GM12878 (cell line): ENCODE data around the gene PTPRM. TPM values are rescaled to one million over a fixed set of nuclear protein-coding genes. Genes with fewer than 3 reads are reported as not detected.

Experiments
- ATAC-seq: fragments of 200-7000 bp; cut with Tn5 transposase; 3 replicates; pipeline ENCODE4 v1.9.1; 2020; ENCODE audit warnings: mild to moderate bottlenecking, moderate library complexity
- BruUV-seq: library from RNA; stranded (reverse); fragments of 400-500 nt; replicated peaks from 2 replicates; lab custom pipeline; 2021; lab: Mats Ljungman, UMichigan
- CTCF ChIA-PET: fragments of 300-600 bp; sonication (Branson Sonifier 250); formaldehyde crosslinking; extraction: SDS; loops from one replicate; lab custom pipeline; 2021; ENCODE audit warnings: inconsistent platforms; lab: Yijun Ruan, JAX
- POLR2A ChIA-PET: fragments of 350-600 bp; formaldehyde crosslinking; extraction: SDS; loops from one replicate; lab custom pipeline; 2021; ENCODE audit warnings: inconsistent platforms; lab: Charles Lee
- RAD21 ChIA-PET: fragments of 300-600 bp; sonication (Branson Sonifier 250); formaldehyde crosslinking; loops from one replicate; lab custom pipeline; 2023; ENCODE audit warnings: antibody characterized with exemption; ENCODE audit not compliant: unreplicated experiment; lab: Charles Lee
- SMC1A ChIA-PET: fragments of 300-600 bp; sonication (Branson Sonifier 250); formaldehyde crosslinking; loops from one replicate; lab custom pipeline; 2023; ENCODE audit not compliant: unreplicated experiment, uncharacterized antibody; lab: Charles Lee
- DNase-seq: peaks from one replicate; pipeline ENCODE4 v3.0.0-alpha.2; 2011; ENCODE audit warnings: low read depth, low spot score
- FAIRE-seq: peaks from 3 replicates; lab custom pipeline; 2011; peaks lifted over from hg19 to GRCh38; lab: Jason Lieb, UNC
- H2AFZ ChIP-seq: 2 replicates; pipeline ENCODE4 v1.6.0; 2011; ENCODE audit warnings: low read depth, low read length, control low read depth; ENCODE audit not compliant: control insufficient read depth
- H3K27ac ChIP-seq: 2 replicates; pipeline ENCODE4 v1.5.1; 2011; ENCODE audit warnings: control low read depth; ENCODE audit not compliant: control insufficient read depth, insufficient read depth
- H3K27me3 ChIP-seq, 2 experiments: replicated peaks in 1 of 2; 2 replicates each; pipeline versions ENCODE4 v1.6.0 to v1.6.1; 2011; ENCODE audit warnings: low read length in 1 of 2; ENCODE audit not compliant: control insufficient read depth in 2 of 2, insufficient read depth in 2 of 2
- H3K36me3 ChIP-seq, 2 experiments: 2 replicates each; pipeline ENCODE4 v1.5.1; 2011; ENCODE audit warnings: low read length in 1 of 2; ENCODE audit not compliant: control insufficient read depth in 2 of 2, insufficient read depth in 2 of 2
- H3K4me1 ChIP-seq: 2 replicates; pipeline ENCODE4 v1.6.1; 2011; ENCODE audit warnings: mild to moderate bottlenecking, low read length, moderate library complexity, mixed read lengths; ENCODE audit not compliant: control insufficient read depth, insufficient read depth
- H3K4me2 ChIP-seq: 2 replicates; pipeline ENCODE4 v1.6.0; 2011; ENCODE audit warnings: control low read depth; ENCODE audit not compliant: control insufficient read depth, insufficient read depth
- H3K4me3 ChIP-seq: fragments of 200-600 bp; sonication (generic); 2 replicates; pipeline ENCODE4 v1.5.1; 2016
- H3K79me2 ChIP-seq: 2 replicates; pipeline ENCODE4 v1.6.0; 2011; ENCODE audit warnings: low read length; ENCODE audit not compliant: control insufficient read depth, insufficient read depth
- H3K9ac ChIP-seq: 2 replicates; pipeline ENCODE4 v1.8.0; 2011; ENCODE audit warnings: low read length, control low read depth, mixed read lengths; ENCODE audit not compliant: control insufficient read depth, insufficient read depth
- H3K9me3 ChIP-seq: replicated peaks from 3 replicates; pipeline ENCODE4 v1.5.1; 2011; ENCODE audit warnings: mild to moderate bottlenecking, low read length; ENCODE audit not compliant: control insufficient read depth, insufficient read depth
- H4K20me1 ChIP-seq: 2 replicates; pipeline ENCODE4 v1.6.0; 2011; ENCODE audit not compliant: control insufficient read depth, insufficient read depth
- BHLHE40 ChIP-seq, 2 experiments: fragments of 450-650 bp in 1 of 2; IDR thresholded peaks; 2 replicates each; pipeline ENCODE4 v1.6.1; 2011 to 2017; ENCODE audit warnings: low read depth in 2 of 2, borderline replicate concordance in 1 of 2, improper control_type of control experiment in 1 of 2, low read length in 1 of 2, mild to moderate bottlenecking in 1 of 2
- CHD2 ChIP-seq: IDR thresholded peaks from 2 replicates; pipeline ENCODE4 v1.6.1; 2011; ENCODE audit warnings: low read depth, low read length, improper control_type of control experiment, borderline replicate concordance
- E4F1 ChIP-seq: fragments of 450-650 bp; IDR thresholded peaks from 2 replicates; pipeline ENCODE4 v1.6.1; 2018; ENCODE audit warnings: borderline replicate concordance, mild to moderate bottlenecking; ENCODE audit not compliant: partially characterized antibody
- HDAC6 ChIP-seq: fragments of 200-600 bp; sonication (generic); IDR thresholded peaks from one replicate; pipeline ENCODE4 v1.8.0; 2017; ENCODE audit warnings: antibody characterized with exemption; ENCODE audit not compliant: unreplicated experiment
- KLF5 ChIP-seq: fragments of 450-650 bp; IDR thresholded peaks from 2 replicates; pipeline ENCODE4 v1.6.1; 2014; ENCODE audit warnings: mild to moderate bottlenecking; ENCODE audit not compliant: partially characterized antibody
- NFYA ChIP-seq: IDR thresholded peaks from 2 replicates; pipeline ENCODE4 v1.6.1; 2011; ENCODE audit warnings: low read depth, mild to moderate bottlenecking, low read length, improper control_type of control experiment, borderline replicate concordance
- POU2F2 ChIP-seq: IDR thresholded peaks from 3 replicates; pipeline ENCODE4 v1.6.1; 2011; ENCODE audit warnings: low read depth, mild to moderate bottlenecking, low read length, borderline replicate concordance
- SREBF2 ChIP-seq: IDR thresholded peaks from 2 replicates; pipeline ENCODE4 v1.6.1; 2012; ENCODE audit warnings: mild to moderate bottlenecking, low read length
- TCF7 ChIP-seq: IDR thresholded peaks from 2 replicates; pipeline ENCODE4 v1.6.1; 2014; ENCODE audit warnings: antibody characterized with exemption, borderline replicate concordance
- ZNF687 ChIP-seq: fragments of 450-650 bp; IDR thresholded peaks from 2 replicates; pipeline ENCODE4 v1.6.1; 2017; ENCODE audit warnings: mild to moderate bottlenecking, moderate library complexity
- WGBS: methylation state at CpG from one replicate; pipeline ENCODE4 v1.1.6; 2016; ENCODE audit warnings: low lambda C conversion rate; ENCODE audit not compliant: insufficient replicate concordance, insufficient coverage; ENCODE audit errors: missing lambda C conversion rate; 5-methylcytosine and 5-hydroxymethylcytosine counted together
- in situ Hi-C: fragments of 300-500 bp; cut with MboI; formaldehyde crosslinking; loops from 9 replicates; pipeline ENCODE4 v1.14.3; 2018; ENCODE audit warnings: mixed read lengths
- intact Hi-C: fragments of 100-400 bp; cut with micrococcal nuclease; formaldehyde crosslinking; loops from one replicate; pipeline ENCODE4 v1.14.2; 2022; ENCODE audit not compliant: unreplicated experiment
- polyA plus RNA-seq, 11 experiments: library from polyadenylated mRNA; depleted of rRNA in 4 of 11; unstranded in 6 of 11; stranded (reverse) in 5 of 11; fragments of >200 nt; fragmentation: Nextera tagmentation in 4 of 11; fragmentation: Illumina TruSeq in 1 of 11; extraction: Ambion mirVana in 4 of 11; extraction: Trizol in 1 of 11; gene quantifications; 1 replicate in 1 of 11; 2 replicates in 10 of 11; pipeline versions ENCODE4 v1.2.1 to v1.2.3, GENCODE V29; 2011 to 2016; ENCODE audit warnings: inconsistent platforms in 2 of 11, missing spikeins in 2 of 11, low read depth in 1 of 11
- total RNA-seq, 4 experiments: library from RNA; depleted of rRNA in 3 of 4; stranded (reverse); fragments of >200 nt in 3 of 4; fragmentation: Illumina TruSeq in 1 of 4; extraction: Trizol in 1 of 4; gene quantifications; 2 replicates each; pipeline versions ENCODE4 v1.2.1 to v1.2.3, GENCODE V29; 2013 to 2021

PTPRM gene
- total and polyA plus RNA-seq, 10 of the 15 experiments (the other 5 are each of a cell fraction or from before 2014, with no cell fraction given) = 0.07 to 22.6 (median 0.60) TPM

- in situ Hi-C loops = no loop called here
These were observed 791.1 kb downstream of the PTPRM start for GRCh38 chr18:8358033-8358765.

More at GRCh38 chr18:8358033-8358765, 791.1 kb downstream of the PTPRM start:
- intact Hi-C loops = no loop called here
- ChIA-PET RAD21 (no interaction called here), POLR2A (no interaction called here), SMC1A (no interaction called here), CTCF (no interaction called here)
- Histone ChIP-seq H3K79me2 (no peaks in the 10 kb centered on the region), H3K27ac (no peak overlapping the region), H2AFZ (no peak overlapping the region), H3K4me2 (no peak overlapping the region), H3K9me3 (no peaks in the 10 kb centered on the region), H3K9ac (no peak overlapping the region), H3K36me3 (no peaks in the 10 kb centered on the region), H3K4me3 (no peak overlapping the region), H4K20me1 (no peaks in the 10 kb centered on the region), H3K4me1 (no peaks in the 10 kb centered on the region), H3K27me3 (no peaks in the 10 kb centered on the region; a peak in 2 of 4 replicates)
- no peak for TF ChIP-seq TCF7
- no peak for TF ChIP-seq ZNF687
- TF ChIP-seq POU2F2 = no peak
- TF ChIP-seq NFYA = no peak
- TF ChIP-seq SREBF2 = no peak
- TF ChIP-seq E4F1 = no peak
- no peak for TF ChIP-seq HDAC6
- TF ChIP-seq CHD2 = no peak
- no peak for TF ChIP-seq BHLHE40 (IDR thresholded peaks at IDR 0.05; ENCODE audit: borderline replicate concordance in 1 of 2, low read depth in 2 of 2, low read length in 1 of 2)
- TF ChIP-seq KLF5 = no peak
- 2% methylated on average over 6 of the region's 6 CpGs for WGBS
- DNase-seq = no peak
- FAIRE-seq = no peak
- no TSS peak for BruUV-seq
- no peak for ATAC-seq
